Effector memory CD4-positive, alpha-beta T cell (primary cell): Measurements from ENCODE around the gene SERPINH1.
A peak's percentile ranks its signal among the peaks of the same experiment; 100 is the strongest.
"Not testable (repeated sequence)": the region's sequence is repeated elsewhere in the genome, so short reads cannot be mapped to it uniquely, and the experiment has no call there.

Experiments
- DNase-seq, 3 donors: peaks; one replicate each; pipeline ENCODE4 v3.0.0-alpha.2; 2020
- H3K27ac ChIP-seq: 2 replicates; pipeline ENCODE4 v1.7.0; 2013; ENCODE audit warnings: mild to moderate bottlenecking, low read length, moderate library complexity; ENCODE audit not compliant: insufficient read depth, poor library complexity, severe bottlenecking
- H3K27me3 ChIP-seq: replicated peaks from 2 replicates; pipeline ENCODE4 v1.7.0; 2013; ENCODE audit warnings: mild to moderate bottlenecking, low read length; ENCODE audit not compliant: insufficient read depth, control insufficient read depth, poor library complexity, severe bottlenecking
- H3K36me3 ChIP-seq: 2 replicates; pipeline ENCODE4 v1.7.0; 2013; ENCODE audit warnings: mild to moderate bottlenecking, low read length, moderate library complexity; ENCODE audit not compliant: control insufficient read depth, insufficient read depth
- H3K4me1 ChIP-seq: 2 replicates; pipeline ENCODE4 v1.7.0; 2013; ENCODE audit warnings: low read length, mild to moderate bottlenecking; ENCODE audit not compliant: control insufficient read depth, insufficient read depth, poor library complexity, severe bottlenecking
- H3K4me3 ChIP-seq: 2 replicates; pipeline ENCODE4 v1.7.0; 2013; ENCODE audit warnings: low read length, low read depth, mild to moderate bottlenecking; ENCODE audit not compliant: insufficient read depth, poor library complexity, severe bottlenecking
- H3K9me3 ChIP-seq: 2 replicates; pipeline ENCODE4 v1.7.0; 2013; ENCODE audit warnings: mild to moderate bottlenecking, low read length, moderate library complexity; ENCODE audit not compliant: control insufficient read depth

The SERPINH1 gene

GRCh38 chr11:75583718-75584658, 21.9 kb downstream of the SERPINH1 start:
- H3K27me3 ChIP-seq: no peaks in the 10 kb centered on the region
- H3K9me3 ChIP-seq: no peaks in the 10 kb centered on the region
- DNase-seq: no peak
- peak overlapping the region; percentile 18 for H3K27ac ChIP-seq
- H3K4me1 ChIP-seq: peaks cover 14% of the 10 kb centered on the region
- peak overlapping the region; percentile 63 for H3K4me3 ChIP-seq
- no peaks in the 10 kb centered on the region for H3K36me3 ChIP-seq

- H3K27ac ChIP-seq, H3K27me3 ChIP-seq, H3K36me3 ChIP-seq, H3K9me3 ChIP-seq, DNase-seq, H3K4me3 ChIP-seq: not testable (repeated sequence)
- peaks cover 14% of the 10 kb centered on the region for H3K4me1 ChIP-seq
Measured at GRCh38 chr11:75584659-75585292, 22.7 kb downstream of the SERPINH1 start.

GRCh38 chr11:75585293-75585670, 23.2 kb downstream of the SERPINH1 start:
- H3K9me3 ChIP-seq: no peaks in the 10 kb centered on the region
- no peaks in the 10 kb centered on the region for H3K27me3 ChIP-seq
- H3K27ac ChIP-seq: no peak overlapping the region
- no peaks in the 10 kb centered on the region for H3K36me3 ChIP-seq
- DNase-seq: no peak
- peaks cover 14% of the 10 kb centered on the region for H3K4me1 ChIP-seq
- no peak overlapping the region for H3K4me3 ChIP-seq

GRCh38 chr11:75586395-75586794, 24.3 kb downstream of the SERPINH1 start:
- H3K4me1 ChIP-seq: peaks cover 14% of the 10 kb centered on the region
- no peak for DNase-seq
- no peak overlapping the region for H3K27ac ChIP-seq
- no peaks in the 10 kb centered on the region for H3K27me3 ChIP-seq
- no peaks in the 10 kb centered on the region for H3K9me3 ChIP-seq
- H3K4me3 ChIP-seq: no peak overlapping the region
- H3K36me3 ChIP-seq: no peaks in the 10 kb centered on the region

- Histone ChIP-seq H3K4me3 (no peak overlapping the region), H3K9me3 (no peaks in the 10 kb centered on the region), H3K27me3 (no peaks in the 10 kb centered on the region), H3K36me3 (no peaks in the 10 kb centered on the region), H3K4me1 (peaks cover 3% of the 10 kb centered on the region), H3K27ac (no peak overlapping the region)
- no peak for DNase-seq
Measured at GRCh38 chr11:75588051-75588481, 26.0 kb downstream of the SERPINH1 start.

- no peaks in the 10 kb centered on the region for H3K9me3 ChIP-seq
- no peaks in the 10 kb centered on the region for H3K27me3 ChIP-seq
- H3K36me3 ChIP-seq: no peaks in the 10 kb centered on the region
- no peak overlapping the region for H3K4me3 ChIP-seq
- H3K4me1 ChIP-seq: no peaks in the 10 kb centered on the region
- no peak for DNase-seq
- H3K27ac ChIP-seq: no peak overlapping the region
Measured at GRCh38 chr11:75589051-75589450, 27.0 kb downstream of the SERPINH1 start.

- no peak overlapping the region for H3K4me3 ChIP-seq
- DNase-seq: no peak
- H3K27me3 ChIP-seq: no peaks in the 10 kb centered on the region
- no peaks in the 10 kb centered on the region for H3K4me1 ChIP-seq
- no peak overlapping the region for H3K27ac ChIP-seq
- H3K9me3 ChIP-seq: no peaks in the 10 kb centered on the region
- H3K36me3 ChIP-seq: no peaks in the 10 kb centered on the region
Measured at GRCh38 chr11:75589933-75590332, 27.9 kb downstream of the SERPINH1 start.

- no peak for DNase-seq
- H3K27me3 ChIP-seq: no peaks in the 10 kb centered on the region
- H3K36me3 ChIP-seq: no peaks in the 10 kb centered on the region
Measured at GRCh38 chr11:75591371-75591770, 29.3 kb downstream of the SERPINH1 start.

GRCh38 chr11:75591966-75592365, 29.9 kb downstream of the SERPINH1 start:
- DNase-seq: no peak

More at GRCh38 chr11:75591371-75591770, 29.3 kb downstream of the SERPINH1 start:
- H3K4me1 ChIP-seq: no peaks in the 10 kb centered on the region
- H3K27ac ChIP-seq: no peak overlapping the region
- no peak overlapping the region for H3K4me3 ChIP-seq
- no peaks in the 10 kb centered on the region for H3K9me3 ChIP-seq

GRCh38 chr11:75592715-75593114, 30.7 kb downstream of the SERPINH1 start:
- Histone ChIP-seq H3K27me3 (no peaks in the 10 kb centered on the region), H3K36me3 (no peaks in the 10 kb centered on the region), H3K4me3 (no peak overlapping the region), H3K27ac (no peak overlapping the region), H3K9me3 (no peaks in the 10 kb centered on the region), H3K4me1 (no peaks in the 10 kb centered on the region)
- no peak for DNase-seq

More at GRCh38 chr11:75591966-75592365, 29.9 kb downstream of the SERPINH1 start:
- no peaks in the 10 kb centered on the region for H3K36me3 ChIP-seq
- no peaks in the 10 kb centered on the region for H3K4me1 ChIP-seq
- H3K4me3 ChIP-seq: no peak overlapping the region
- H3K9me3 ChIP-seq: no peaks in the 10 kb centered on the region
- no peaks in the 10 kb centered on the region for H3K27me3 ChIP-seq
- no peak overlapping the region for H3K27ac ChIP-seq
